Testis (tissue), 2 donors: Measurements from ENCODE around the gene CDKAL1.

Experiments used
- POLR2A ChIP-seq: fragments of 450-650 bp; IDR thresholded peaks from one replicate; pipeline ENCODE4 v1.6.1; 2017; ENCODE audit warnings: antibody characterized with exemption, mild to moderate bottlenecking, moderate library complexity
- TF ChIP-seq, protein P1 (sequence below), 3 experiments: fragments of 450-650 bp in 2 of 3; fragments of 200-600 bp in 1 of 3; sonication (generic) in 1 of 3; IDR thresholded peaks; one replicate each; pipeline ENCODE4 v1.5.1; 2016 to 2019; ENCODE audit warnings: antibody characterized with exemption in 3 of 3, mild to moderate bottlenecking in 2 of 3, moderate library complexity in 1 of 3

DNA sequence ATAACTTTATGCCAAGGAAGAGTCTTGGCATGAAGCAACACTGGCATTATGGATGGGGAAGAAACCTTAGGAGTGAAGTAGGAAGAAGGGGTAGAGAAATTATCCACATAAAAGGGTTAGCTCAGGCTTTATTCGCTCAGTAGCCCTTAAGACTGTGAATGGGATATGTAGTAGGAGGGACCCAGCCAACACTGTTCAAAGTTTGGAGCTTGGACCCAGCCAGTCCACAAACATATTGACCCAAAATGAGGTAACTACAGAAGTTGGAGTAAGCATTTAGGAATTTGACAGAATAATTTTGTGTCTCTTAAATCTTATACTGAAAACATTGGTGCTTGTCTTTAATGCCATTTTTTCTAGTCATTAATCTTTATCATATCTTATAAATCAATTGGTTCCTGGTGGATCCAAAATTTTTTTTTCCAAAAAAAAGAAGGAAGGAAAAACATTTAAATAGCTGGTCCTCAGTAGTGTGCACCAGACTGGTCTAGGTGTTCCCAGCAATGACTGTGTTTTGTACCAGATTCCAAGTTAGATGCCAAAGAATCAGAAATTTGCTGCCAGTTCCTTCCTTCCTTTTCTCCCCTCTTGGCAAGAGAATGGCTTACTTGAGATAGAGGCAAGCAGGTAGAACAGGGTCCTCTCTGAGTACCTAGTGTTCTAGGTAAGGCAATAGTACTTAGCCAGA, 607.5 kb downstream of the CDKAL1 start:
- TF ChIP-seq, protein P1, sequence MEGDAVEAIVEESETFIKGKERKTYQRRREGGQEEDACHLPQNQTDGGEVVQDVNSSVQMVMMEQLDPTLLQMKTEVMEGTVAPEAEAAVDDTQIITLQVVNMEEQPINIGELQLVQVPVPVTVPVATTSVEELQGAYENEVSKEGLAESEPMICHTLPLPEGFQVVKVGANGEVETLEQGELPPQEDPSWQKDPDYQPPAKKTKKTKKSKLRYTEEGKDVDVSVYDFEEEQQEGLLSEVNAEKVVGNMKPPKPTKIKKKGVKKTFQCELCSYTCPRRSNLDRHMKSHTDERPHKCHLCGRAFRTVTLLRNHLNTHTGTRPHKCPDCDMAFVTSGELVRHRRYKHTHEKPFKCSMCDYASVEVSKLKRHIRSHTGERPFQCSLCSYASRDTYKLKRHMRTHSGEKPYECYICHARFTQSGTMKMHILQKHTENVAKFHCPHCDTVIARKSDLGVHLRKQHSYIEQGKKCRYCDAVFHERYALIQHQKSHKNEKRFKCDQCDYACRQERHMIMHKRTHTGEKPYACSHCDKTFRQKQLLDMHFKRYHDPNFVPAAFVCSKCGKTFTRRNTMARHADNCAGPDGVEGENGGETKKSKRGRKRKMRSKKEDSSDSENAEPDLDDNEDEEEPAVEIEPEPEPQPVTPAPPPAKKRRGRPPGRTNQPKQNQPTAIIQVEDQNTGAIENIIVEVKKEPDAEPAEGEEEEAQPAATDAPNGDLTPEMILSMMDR (IDR thresholded peaks at IDR 0.05), result no peak
- no peak for TF ChIP-seq POLR2A
